SKM-1 treated with dmso at 0.1 percent for 144 hours (cell line): ENCODE data around the gene ATXN1.

ENCODE experiments used
- DNase-seq: peaks from one replicate; lab custom pipeline; 2025; ENCODE audit not compliant: unreplicated experiment; lab: John Stamatoyannopoulos, UW

Gene ATXN1

DNA sequence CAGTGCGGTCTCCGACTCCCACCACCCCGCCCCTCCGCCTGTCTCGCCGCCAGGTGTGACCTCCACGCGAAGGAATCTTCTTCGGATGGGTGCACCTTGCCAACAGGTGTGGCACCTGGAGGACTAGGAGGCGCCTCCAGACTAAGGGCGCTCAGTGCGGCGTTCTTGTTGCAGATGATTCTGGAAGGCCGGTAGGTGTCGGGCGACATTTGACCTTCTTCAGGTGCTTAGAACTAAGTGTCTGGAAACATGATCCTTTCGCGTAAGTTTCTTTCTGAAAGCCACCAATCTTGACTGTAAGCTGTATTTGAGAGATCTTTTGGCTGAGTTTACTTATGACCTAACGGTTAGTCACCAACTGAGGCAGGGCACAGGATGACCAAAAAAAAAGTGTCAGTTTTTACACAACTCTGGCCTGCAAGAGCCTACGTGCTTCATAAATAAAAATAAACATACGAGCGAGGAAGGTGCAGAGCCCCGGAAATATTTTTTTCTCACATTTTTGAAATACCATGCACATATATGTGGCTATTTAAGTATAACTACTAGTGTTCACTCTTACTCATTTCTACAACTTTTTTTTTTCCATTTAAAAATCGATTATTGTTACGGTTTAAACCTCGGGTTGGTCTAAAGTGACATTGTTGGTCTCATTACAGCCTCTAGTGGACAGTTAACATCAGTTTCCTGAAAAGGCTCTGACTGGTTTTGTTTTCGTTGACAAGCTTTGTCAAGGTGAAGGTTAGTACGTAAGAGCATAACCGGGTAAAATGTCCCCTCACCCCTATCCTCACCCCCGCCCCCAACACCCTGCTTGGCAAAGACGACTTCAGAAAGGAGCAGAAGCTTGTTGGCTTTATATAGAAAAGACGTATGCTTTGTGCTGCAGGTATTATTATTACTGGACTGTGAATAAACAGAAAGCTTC is 1.6 kb upstream of the ATXN1 start:
- DNase-seq = peak; percentile 64

DNA sequence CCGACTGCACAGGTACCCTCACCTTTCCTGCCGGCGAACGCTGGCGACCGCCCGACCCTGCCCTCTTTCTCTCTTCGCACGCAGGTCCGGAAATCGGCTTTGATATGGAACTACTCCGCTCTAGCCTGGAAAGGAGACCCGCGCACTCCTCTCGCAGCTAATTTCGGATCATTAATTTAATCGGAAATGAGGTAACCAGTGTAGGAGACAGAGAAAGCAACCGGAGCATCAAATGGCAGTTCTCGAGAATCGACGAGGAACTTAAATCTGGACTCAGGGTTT is 949 bp upstream of the ATXN1 start:
- DNase-seq = no peak

- peak; percentile 74 for DNase-seq
Observed at GRCh38 chr6:16761471-16762267, 409 bp upstream of the ATXN1 start.

- peak; percentile 70 for DNase-seq
Observed at GRCh38 chr6:16759646-16760515, 1.4 kb downstream of the ATXN1 start.

DNA sequence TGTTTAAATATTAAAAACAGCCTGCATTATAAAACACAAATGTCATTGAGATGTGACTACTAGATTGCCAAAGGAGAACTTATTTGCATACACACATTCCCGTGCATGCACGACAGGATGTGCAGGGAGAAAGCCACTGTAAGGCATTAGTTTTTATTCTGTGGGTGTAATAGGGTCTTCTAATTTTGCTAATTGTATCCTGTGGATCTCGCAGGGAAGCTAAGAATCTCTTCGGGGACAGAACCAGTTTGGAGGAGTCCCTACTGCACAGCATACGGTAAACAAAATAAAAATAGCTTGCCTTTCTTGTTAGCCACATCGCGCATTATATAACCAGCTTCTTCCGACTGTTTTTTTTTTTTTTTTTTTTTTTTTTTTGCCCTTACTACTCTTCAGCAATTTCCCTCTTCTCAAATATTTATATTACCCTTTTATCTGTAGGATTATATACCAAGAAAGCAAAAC is 2.0 kb downstream of the ATXN1 start:
- no peak for DNase-seq

GRCh38 chr6:16758163-16758975 is 2.9 kb downstream of the ATXN1 start:
- peak; percentile 11 for DNase-seq

DNA sequence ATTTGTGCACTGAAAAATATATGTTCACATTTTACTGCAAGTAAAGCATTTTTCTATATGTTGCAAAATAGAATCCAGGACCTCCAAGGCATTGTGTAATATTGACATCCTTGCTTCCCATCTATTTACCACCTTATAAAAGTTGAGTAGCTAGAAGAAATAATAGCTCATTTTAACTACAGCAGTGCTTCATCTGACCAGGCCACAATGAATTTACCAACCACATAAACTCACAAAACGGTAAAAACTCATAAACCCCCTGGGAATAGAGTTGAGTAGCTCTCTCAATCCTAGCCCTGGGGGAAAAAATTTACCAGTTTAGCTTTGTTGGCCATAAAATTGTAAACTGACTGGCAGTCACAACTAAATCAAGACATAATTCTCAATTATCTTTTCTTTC is 3.9 kb downstream of the ATXN1 start:
- DNase-seq = no peak

- peak; percentile 25 for DNase-seq
Observed at GRCh38 chr6:16756660-16757255, 4.5 kb downstream of the ATXN1 start.

- no peak for DNase-seq
Observed at GRCh38 chr6:16755544-16755943, 5.7 kb downstream of the ATXN1 start.

GRCh38 chr6:16754876-16755275 is 6.4 kb downstream of the ATXN1 start:
- DNase-seq = no peak

- DNase-seq = no peak
Observed at GRCh38 chr6:16754274-16754673, 7.0 kb downstream of the ATXN1 start.

GRCh38 chr6:16753341-16753740 is 7.9 kb downstream of the ATXN1 start:
- DNase-seq = no peak

DNA sequence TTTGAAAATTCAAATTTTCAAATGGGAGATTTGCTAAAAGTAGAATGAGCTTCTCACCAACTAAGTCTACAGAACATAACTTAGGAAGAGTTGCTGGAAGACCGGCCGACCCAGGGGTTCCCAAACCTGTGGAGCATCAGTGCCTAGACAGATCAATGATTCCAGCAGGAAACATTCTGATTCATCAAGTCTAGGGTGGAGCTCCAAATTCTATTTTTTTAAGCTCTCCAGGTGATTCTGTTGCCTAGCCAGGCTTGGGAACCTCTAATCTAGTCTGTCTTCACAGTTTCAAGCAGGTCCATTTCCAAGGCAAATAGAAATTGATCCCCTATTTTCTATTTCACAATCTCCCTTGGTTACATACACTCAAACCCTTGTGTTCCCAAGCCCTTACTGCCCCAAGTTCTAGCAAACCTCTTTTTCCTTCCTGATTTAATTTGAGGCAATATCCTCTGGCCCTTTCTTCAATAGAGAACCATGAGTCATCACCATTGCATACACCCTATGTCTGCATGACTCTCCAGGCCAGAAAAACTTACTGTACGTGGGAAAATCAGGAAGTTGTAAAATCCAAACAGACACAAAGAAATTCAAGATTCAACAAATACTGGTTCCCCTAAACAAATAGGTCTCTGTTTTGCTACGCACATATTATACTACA is 8.9 kb downstream of the ATXN1 start:
- DNase-seq = peak; percentile 87

DNA sequence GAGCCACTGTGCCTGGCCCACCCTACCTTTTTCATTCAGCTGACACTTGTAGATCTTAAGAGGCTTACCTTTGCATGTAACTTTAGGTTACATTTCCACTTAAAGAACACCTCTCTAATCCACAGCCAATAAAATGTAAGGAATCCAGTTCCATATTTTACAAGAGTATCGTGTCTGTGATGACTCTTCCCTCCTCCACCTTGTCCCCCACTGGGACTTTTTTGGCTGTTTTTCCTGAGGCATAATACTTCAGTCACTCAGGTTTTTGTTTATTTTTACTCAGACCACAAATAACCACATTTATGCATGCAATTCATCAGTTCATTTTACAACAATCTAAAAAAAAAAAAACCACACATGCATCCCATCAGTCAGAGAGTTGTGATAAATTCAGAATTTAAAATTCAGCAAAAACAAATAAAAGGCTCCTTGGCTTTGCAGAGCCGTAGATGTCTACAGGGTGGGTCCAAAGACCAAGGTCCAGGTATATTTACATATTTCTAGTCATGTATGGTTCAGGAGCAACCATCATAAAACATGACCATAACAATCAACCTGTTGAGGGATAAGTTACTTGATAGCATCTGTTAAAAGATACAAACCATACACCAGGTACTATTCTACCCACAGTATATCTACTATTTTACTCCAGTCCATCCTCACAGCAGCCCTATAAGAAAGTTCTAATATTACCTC is 9.9 kb downstream of the ATXN1 start:
- no peak for DNase-seq

- no peak for DNase-seq
Observed at GRCh38 chr6:16750566-16750965, 10.7 kb downstream of the ATXN1 start.

- DNase-seq = no peak
Observed at GRCh38 chr6:16749516-16750485, 11.5 kb downstream of the ATXN1 start.

- DNase-seq = no peak
Observed at GRCh38 chr6:16748025-16748319, 13.3 kb downstream of the ATXN1 start.
